BLaER1 treated with 17β-estradiol and CSF1 and Interleukin-3, amounts not matched to agents 10 nM and 100 nM (cell line): Measurements from ENCODE around the gene PEAR1.

ENCODE experiments used
- H3K27ac ChIP-seq, 11 experiments: shearing (Covaris generic); formaldehyde crosslinking; 2 replicates each; pipeline ENCODE4 v1.8.1; 2022
- H3K27me3 ChIP-seq, 11 experiments: shearing (Covaris generic); formaldehyde crosslinking; 2 replicates each; pipeline ENCODE4 v1.8.1; 2022
- H3K36me3 ChIP-seq, 11 experiments: shearing (Covaris generic); formaldehyde crosslinking; 2 replicates each; pipeline ENCODE4 v1.8.1; 2022
- H3K4me1 ChIP-seq, 10 experiments: shearing (Covaris generic); formaldehyde crosslinking; 2 replicates each; pipeline ENCODE4 v1.8.1; 2022
- H3K4me2 ChIP-seq, 11 experiments: shearing (Covaris generic); formaldehyde crosslinking; 2 replicates each; pipeline ENCODE4 v1.8.1; 2022
- H3K4me3 ChIP-seq, 10 experiments: shearing (Covaris generic); formaldehyde crosslinking; 2 replicates each; pipeline ENCODE4 v1.8.1; 2022
- H3K9ac ChIP-seq, 11 experiments: shearing (Covaris generic); formaldehyde crosslinking; 2 replicates each; pipeline ENCODE4 v1.8.1; 2022
- H3K9me3 ChIP-seq, 11 experiments: shearing (Covaris generic); formaldehyde crosslinking; replicated peaks in 1 of 11; 2 replicates each; pipeline ENCODE4 v1.8.1; 2022
- H4K20me1 ChIP-seq, 11 experiments: shearing (Covaris generic); formaldehyde crosslinking; 2 replicates each; pipeline ENCODE4 v1.8.1; 2022
- Cebpa-rat ChIP-seq, 11 experiments: shearing (Covaris generic); IDR thresholded peaks; 2 replicates each; pipeline ENCODE4 v1.8.1; 2022

Gene PEAR1

GRCh38 chr1:156858555-156858956 is 35.0 kb upstream of the PEAR1 start:
- Histone ChIP-seq H3K36me3 (no peaks in the 10 kb centered on the region), H3K4me2 (peak overlapping the region in 5 of 11 experiments; percentile 6 to 98 (median 96); a peak in 5 of 22 replicates), H3K9me3 (no peaks in the 10 kb centered on the region), H3K27ac (no peak overlapping the region), H3K4me3 (peak overlapping the region in 1 of 10 experiments; percentile 69; a peak in 1 of 20 replicates), H4K20me1 (peaks cover 0 to 27% (median 13%) of the 10 kb centered on the region in 11 experiments; a peak in 12 of 22 replicates), H3K4me1 (peaks cover 35 to 58% (median 51%) of the 10 kb centered on the region in 10 experiments), H3K27me3 (peaks cover 66 to 70% (median 68%) of the 10 kb centered on the region in 11 experiments), H3K9ac (no peak overlapping the region)
- no peak for TF ChIP-seq Cebpa-rat (IDR thresholded peaks at IDR 0.05)

GRCh38 chr1:156858959-156859522 is 34.5 kb upstream of the PEAR1 start, which contains the start of gene INSRR:
Gene INSRR, minus strand, starts transcription at chr1:156859117. Its CDS starts 496 bp downstream, at chr1:156858621.
- H3K36me3 ChIP-seq = no peaks in the 10 kb centered on the region
- no peaks in the 10 kb centered on the region for H3K9me3 ChIP-seq
- no peak for TF ChIP-seq Cebpa-rat (IDR thresholded peaks at IDR 0.05)
- peak within 1 kb of the TSS in 6 of 11 experiments; percentile 5 to 72 (median 57); a peak in 8 of 22 replicates for H3K9ac ChIP-seq
- H3K4me2 ChIP-seq = peak within 1 kb of the TSS; percentile 84 to 98 (median 96)
- peaks cover 39 to 63% (median 56%) of the 10 kb centered on the region in 10 experiments for H3K4me1 ChIP-seq
- H3K4me3 ChIP-seq = peak within 1 kb of the TSS; percentile 47 to 69 (median 58)
- no peak within 1 kb of the TSS for H3K27ac ChIP-seq
- peaks cover 0 to 27% (median 13%) of the 10 kb centered on the region in 11 experiments; a peak in 12 of 22 replicates for H4K20me1 ChIP-seq
- H3K27me3 ChIP-seq = peaks cover 66 to 70% (median 68%) of the 10 kb centered on the region in 11 experiments

GRCh38 chr1:156859523-156860112 is 33.9 kb upstream of the PEAR1 start:
- Histone ChIP-seq H3K9me3 (no peaks in the 10 kb centered on the region), H3K9ac (peak overlapping the region in 6 of 11 experiments; percentile 5 to 72 (median 57); a peak in 8 of 22 replicates), H4K20me1 (peaks cover 0 to 27% (median 13%) of the 10 kb centered on the region in 11 experiments; a peak in 12 of 22 replicates), H3K36me3 (no peaks in the 10 kb centered on the region), H3K27me3 (peaks cover 66 to 70% (median 68%) of the 10 kb centered on the region in 11 experiments), H3K4me2 (peak overlapping the region; percentile 84 to 98 (median 96)), H3K4me3 (peak overlapping the region; percentile 47 to 69 (median 58)), H3K27ac (no peak overlapping the region), H3K4me1 (peaks cover 39 to 69% (median 62%) of the 10 kb centered on the region in 10 experiments)
- no peak for TF ChIP-seq Cebpa-rat (IDR thresholded peaks at IDR 0.05)

GRCh38 chr1:156860113-156860627 is 33.3 kb upstream of the PEAR1 start:
- Histone ChIP-seq H3K36me3 (no peaks in the 10 kb centered on the region), H3K27me3 (peaks cover 66 to 70% (median 68%) of the 10 kb centered on the region in 11 experiments), H3K4me2 (peak overlapping the region; percentile 84 to 98 (median 96)), H3K27ac (peak overlapping the region in 1 of 11 experiments; percentile 34; a peak in 2 of 22 replicates), H4K20me1 (peaks cover 0 to 27% (median 13%) of the 10 kb centered on the region in 11 experiments; a peak in 12 of 22 replicates), H3K4me1 (peaks cover 39 to 75% (median 67%) of the 10 kb centered on the region in 10 experiments), H3K9ac (peak overlapping the region in 9 of 11 experiments; percentile 5 to 72 (median 43); a peak in 14 of 22 replicates), H3K4me3 (peak overlapping the region; percentile 47 to 69 (median 58)), H3K9me3 (no peaks in the 10 kb centered on the region)
- no peak for TF ChIP-seq Cebpa-rat (IDR thresholded peaks at IDR 0.05)

- Histone ChIP-seq H3K27me3 (peaks cover 66 to 70% (median 68%) of the 10 kb centered on the region in 11 experiments), H3K4me3 (peak within 1 kb of the TSS; percentile 47 to 69 (median 58)), H3K9ac (peak within 1 kb of the TSS in 9 of 11 experiments; percentile 5 to 72 (median 43); a peak in 14 of 22 replicates), H4K20me1 (peaks cover 0 to 27% (median 13%) of the 10 kb centered on the region in 11 experiments; a peak in 12 of 22 replicates), H3K36me3 (no peaks in the 10 kb centered on the region), H3K4me1 (peaks cover 43 to 81% (median 74%) of the 10 kb centered on the region in 10 experiments), H3K27ac (peak within 1 kb of the TSS in 1 of 11 experiments; percentile 34; a peak in 2 of 22 replicates), H3K4me2 (peak within 1 kb of the TSS; percentile 84 to 98 (median 96)), H3K9me3 (no peaks in the 10 kb centered on the region)
- TF ChIP-seq Cebpa-rat (IDR thresholded peaks at IDR 0.05) = no peak
These were observed 32.7 kb upstream of the PEAR1 start, which contains the start of gene NTRK1 for GRCh38 chr1:156860628-156861423. Gene NTRK1, plus strand, starts transcription at chr1:156860865. Its CDS starts 70 bp downstream, at chr1:156860935.

- Histone ChIP-seq H3K4me2 (peak overlapping the region; percentile 47 to 97 (median 92)), H3K9me3 (no peaks in the 10 kb centered on the region), H3K4me1 (peaks cover 49 to 90% (median 83%) of the 10 kb centered on the region in 10 experiments), H3K27me3 (peaks cover 53 to 60% (median 55%) of the 10 kb centered on the region in 11 experiments), H3K27ac (peak overlapping the region in 3 of 11 experiments; percentile 7 to 35 (median 20); a peak in 3 of 22 replicates), H3K9ac (peak overlapping the region in 4 of 11 experiments; percentile 11 to 58 (median 40); a peak in 8 of 22 replicates), H3K36me3 (no peaks in the 10 kb centered on the region), H4K20me1 (peaks cover 0 to 27% (median 13%) of the 10 kb centered on the region in 11 experiments; a peak in 12 of 22 replicates), H3K4me3 (no peak overlapping the region)
- no peak for TF ChIP-seq Cebpa-rat (IDR thresholded peaks at IDR 0.05)
These were observed 30.9 kb upstream of the PEAR1 start for GRCh38 chr1:156862584-156862983.

- H3K9me3 ChIP-seq = no peaks in the 10 kb centered on the region
- H3K9ac ChIP-seq = peak overlapping the region in 5 of 11 experiments; percentile 11 to 58 (median 36); a peak in 9 of 22 replicates
- H3K27ac ChIP-seq = peak overlapping the region in 3 of 11 experiments; percentile 7 to 35 (median 20); a peak in 3 of 22 replicates
- peak overlapping the region in 2 of 10 experiments; percentile 12 to 19; a peak in 1 of 20 replicates for H3K4me3 ChIP-seq
- TF ChIP-seq Cebpa-rat (IDR thresholded peaks at IDR 0.05) = no peak
- peak overlapping the region; percentile 47 to 97 (median 92) for H3K4me2 ChIP-seq
- H3K36me3 ChIP-seq = no peaks in the 10 kb centered on the region
- H4K20me1 ChIP-seq = peaks cover 0 to 23% (median 13%) of the 10 kb centered on the region in 11 experiments; a peak in 12 of 22 replicates
- peaks cover 53 to 95% (median 88%) of the 10 kb centered on the region in 10 experiments for H3K4me1 ChIP-seq
- peaks cover 48 to 55% (median 50%) of the 10 kb centered on the region in 11 experiments for H3K27me3 ChIP-seq
These were observed 30.4 kb upstream of the PEAR1 start for GRCh38 chr1:156862997-156863599.
